HG03280 (cell line): ENCODE measurements around the gene MAP3K14.
A peak's percentile ranks its signal among the peaks of the same experiment; 100 is the strongest.
"Not testable (repeated sequence)": the region's sequence is repeated elsewhere in the genome, so short reads cannot be mapped to it uniquely, and the experiment has no call there.

Experiments used
- ATAC-seq: cut with Tn5 transposase; IDR thresholded peaks from one replicate; pipeline ENCODE4 v1.9.1; 2021; ENCODE audit warnings: mild to moderate bottlenecking, moderate library complexity; ENCODE audit not compliant: unreplicated experiment

The MAP3K14 gene

GRCh38 chr17:45316434-45317110 lies at the start of gene MAP3K14:
TSS of gene MAP3K14 (minus strand) at chr17:45317020. CDS start at chr17:45290745, 26,275 bp downstream.
- peak; percentile 16 for ATAC-seq

- no peak for ATAC-seq
Observed at GRCh38 chr17:45366049-45366448, 49.2 kb upstream of the MAP3K14 start.

- no peak for ATAC-seq
Observed at GRCh38 chr17:45364531-45365390, 47.9 kb upstream of the MAP3K14 start.

- ATAC-seq, result no peak
Observed at GRCh38 chr17:45363498-45363897, 46.7 kb upstream of the MAP3K14 start.

- ATAC-seq, result no peak
Observed at GRCh38 chr17:45361976-45362375, 45.2 kb upstream of the MAP3K14 start.

- ATAC-seq, result no peak
Observed at GRCh38 chr17:45361451-45361850, 44.6 kb upstream of the MAP3K14 start.

- no peak for ATAC-seq
Observed at GRCh38 chr17:45357364-45357997, 40.7 kb upstream of the MAP3K14 start.

- ATAC-seq, result no peak
Observed at GRCh38 chr17:45355087-45355486, 38.3 kb upstream of the MAP3K14 start.

- no peak for ATAC-seq
Observed at GRCh38 chr17:45353043-45353442, 36.2 kb upstream of the MAP3K14 start.

- no peak for ATAC-seq
Observed at GRCh38 chr17:45351831-45352230, 35.0 kb upstream of the MAP3K14 start.

- no peak for ATAC-seq
Observed at GRCh38 chr17:45347444-45347843, 30.6 kb upstream of the MAP3K14 start.

- ATAC-seq, result no peak
Observed at GRCh38 chr17:45346216-45347015, 29.6 kb upstream of the MAP3K14 start.

- no peak for ATAC-seq
Observed at GRCh38 chr17:45345554-45346215, 28.9 kb upstream of the MAP3K14 start.

GRCh38 chr17:45345246-45345553 lies 28.4 kb upstream of the MAP3K14 start:
- ATAC-seq, result no peak

- ATAC-seq, result not testable (repeated sequence)
Observed at GRCh38 chr17:45343967-45344664, 27.3 kb upstream of the MAP3K14 start.

- ATAC-seq, result no peak
Observed at GRCh38 chr17:45342871-45343526, 26.2 kb upstream of the MAP3K14 start.

- no peak for ATAC-seq
Observed at GRCh38 chr17:45342306-45342705, 25.5 kb upstream of the MAP3K14 start.

- ATAC-seq, result no peak
Observed at GRCh38 chr17:45341533-45342158, 24.8 kb upstream of the MAP3K14 start.
